Measurements from ENCODE around the gene NUMB.

GRCh38 chr14:73312687-73313086 is 145.7 kb downstream of the NUMB start:
- TF ChIP-seq POLR2AphosphoS5 (IDR thresholded peaks at IDR 0.05) (no peak), POLR2A (IDR thresholded peaks at IDR 0.05) (no peak), CTCF (IDR thresholded peaks at IDR 0.05) (no peak)
